H9 (cell line): Measurements from ENCODE around the gene DNER. TPM values are rescaled to one million over a fixed set of nuclear protein-coding genes. Genes with fewer than 3 reads are reported as not detected.
"Not testable (repeated sequence)": the region's sequence is repeated elsewhere in the genome, so short reads cannot be mapped to it uniquely, and the experiment has no call there.

Source experiments
- DNase-seq: peaks from one replicate; pipeline ENCODE4 v3.0.0-alpha.2; 2017
- H2AFZ ChIP-seq: one replicate; pipeline ENCODE4 v1.6.1; 2013; ENCODE audit warnings: mild to moderate bottlenecking, low read length, control low read depth, moderate library complexity
- H2AK5ac ChIP-seq: 2 replicates; pipeline ENCODE4 v1.6.1; 2013; ENCODE audit warnings: low read length, control low read depth, mixed read lengths; ENCODE audit not compliant: insufficient read length
- H2BK120ac ChIP-seq: one replicate; pipeline ENCODE4 v1.6.1; 2013; ENCODE audit warnings: low read depth, mild to moderate bottlenecking, low read length, control low read depth, inconsistent platforms; ENCODE audit not compliant: poor library complexity, severe bottlenecking
- H2BK12ac ChIP-seq: 2 replicates; pipeline ENCODE4 v1.6.1; 2013; ENCODE audit warnings: low read length, control low read depth, mixed read lengths, low read depth; ENCODE audit not compliant: insufficient read length
- H2BK15ac ChIP-seq: 2 replicates; pipeline ENCODE4 v1.6.1; 2013; ENCODE audit warnings: low read depth, low read length, control low read depth
- H2BK20ac ChIP-seq: one replicate; pipeline ENCODE4 v1.6.1; 2013; ENCODE audit warnings: low read depth, mild to moderate bottlenecking, low read length, control low read depth, inconsistent platforms; ENCODE audit not compliant: poor library complexity, severe bottlenecking
- H2BK5ac ChIP-seq: 2 replicates; pipeline ENCODE4 v1.6.1; 2013; ENCODE audit warnings: low read length, control low read depth, mixed read lengths; ENCODE audit not compliant: insufficient read length
- H3K14ac ChIP-seq: 2 replicates; pipeline ENCODE4 v1.6.1; 2013; ENCODE audit warnings: low read length, control low read depth; ENCODE audit not compliant: insufficient read depth
- H3K18ac ChIP-seq: 2 replicates; pipeline ENCODE4 v1.6.1; 2013; ENCODE audit warnings: low read depth, mild to moderate bottlenecking, mixed read lengths, low read length, control low read depth; ENCODE audit not compliant: insufficient read length
- H3K23ac ChIP-seq: 2 replicates; pipeline ENCODE4 v1.6.1; 2013; ENCODE audit warnings: low read length, control low read depth, mixed read lengths, low read depth; ENCODE audit not compliant: insufficient read length
- H3K23me2 ChIP-seq: 2 replicates; pipeline ENCODE4 v1.6.1; 2013; ENCODE audit warnings: low read depth, mild to moderate bottlenecking, mixed read lengths, low read length, control low read depth; ENCODE audit not compliant: insufficient read length, poor library complexity, severe bottlenecking
- H3K27ac ChIP-seq: 2 replicates; pipeline ENCODE4 v1.5.1; 2013; ENCODE audit warnings: low read length, control low read depth, mixed read lengths, low read depth; ENCODE audit not compliant: insufficient read length
- H3K27me3 ChIP-seq: 2 replicates; pipeline ENCODE4 v1.6.1; 2013; ENCODE audit warnings: low read length, control low read depth, inconsistent platforms; ENCODE audit not compliant: insufficient read depth
- H3K4ac ChIP-seq: 2 replicates; pipeline ENCODE4 v1.6.1; 2013; ENCODE audit warnings: low read depth, mild to moderate bottlenecking, control low read depth, inconsistent platforms, low read length, moderate library complexity
- H3K4me1 ChIP-seq: 2 replicates; pipeline ENCODE4 v1.6.1; 2013; ENCODE audit warnings: low read length, control low read depth, inconsistent platforms; ENCODE audit not compliant: insufficient read depth
- H3K4me2 ChIP-seq: 2 replicates; pipeline ENCODE4 v1.6.1; 2013; ENCODE audit warnings: low read length, control low read depth, mixed read lengths; ENCODE audit not compliant: insufficient read length, insufficient read depth
- H3K56ac ChIP-seq: 2 replicates; pipeline ENCODE4 v1.6.1; 2013; ENCODE audit warnings: low read depth, mild to moderate bottlenecking, mixed read lengths, low read length, control low read depth; ENCODE audit not compliant: insufficient read length
- H3K79me1 ChIP-seq: 2 replicates; pipeline ENCODE4 v1.6.1; 2013; ENCODE audit warnings: low read depth, mild to moderate bottlenecking, moderate library complexity, low read length, control low read depth, inconsistent platforms; ENCODE audit not compliant: insufficient read depth, poor library complexity, severe bottlenecking
- H3K79me2 ChIP-seq: 2 replicates; pipeline ENCODE4 v1.6.1; 2013; ENCODE audit warnings: low read length, control low read depth, inconsistent platforms; ENCODE audit not compliant: insufficient read depth
- H3K9ac ChIP-seq: 2 replicates; pipeline ENCODE4 v1.6.1; 2013; ENCODE audit warnings: low read length, control low read depth, mixed read lengths; ENCODE audit not compliant: insufficient read length; ENCODE audit errors: extremely low read depth
- H3K9me3 ChIP-seq: one replicate; pipeline ENCODE4 v1.6.1; 2013; ENCODE audit warnings: low read depth, low read length, inconsistent platforms; ENCODE audit not compliant: control insufficient read depth
- H3T11ph ChIP-seq: one replicate; pipeline ENCODE4 v1.6.1; 2013; ENCODE audit warnings: mild to moderate bottlenecking, low read length, control low read depth, inconsistent platforms
- H4K20me1 ChIP-seq: one replicate; pipeline ENCODE4 v1.6.1; 2013; ENCODE audit not compliant: control insufficient read depth, insufficient read length, insufficient read depth
- H4K5ac ChIP-seq: 2 replicates; pipeline ENCODE4 v1.6.1; 2013; ENCODE audit warnings: low read depth, mild to moderate bottlenecking, mixed read lengths, low read length, control low read depth; ENCODE audit not compliant: insufficient read length
- H4K8ac ChIP-seq: replicated peaks from 2 replicates; pipeline ENCODE4 v1.6.1; 2013; ENCODE audit warnings: low read length, control low read depth, mixed read lengths, low read depth; ENCODE audit not compliant: insufficient read length
- H4K91ac ChIP-seq: 2 replicates; pipeline ENCODE4 v1.6.1; 2013; ENCODE audit warnings: low read depth, mild to moderate bottlenecking, moderate library complexity, mixed read lengths, low read length, control low read depth; ENCODE audit not compliant: insufficient read length
- H3K27ac Mint-ChIP-seq, 3 experiments: 2 replicates in 2 of 3; 3 replicates in 1 of 3; pipeline ENCODE4 v1.8.0; 2020 to 2021; ENCODE audit warnings: mixed read lengths in 3 of 3, mild to moderate bottlenecking in 1 of 3, moderate library complexity in 1 of 3
- H3K27me3 Mint-ChIP-seq: 2 replicates; pipeline ENCODE4 v1.8.0; 2021; ENCODE audit warnings: low read depth, mild to moderate bottlenecking, moderate library complexity, mixed read lengths
- H3K36me3 Mint-ChIP-seq, 3 experiments: 2 replicates in 2 of 3; 3 replicates in 1 of 3; pipeline ENCODE4 v1.8.0; 2020 to 2021; ENCODE audit warnings: low read depth in 3 of 3, mixed read lengths in 3 of 3; ENCODE audit not compliant: insufficient read depth in 1 of 3
- H3K4me1 Mint-ChIP-seq, 2 experiments: 2 replicates each; pipeline ENCODE4 v1.8.0; 2020; ENCODE audit warnings: mixed read lengths in 2 of 2
- H3K4me3 Mint-ChIP-seq, 2 experiments: 2 replicates in 1 of 2; 3 replicates in 1 of 2; pipeline ENCODE4 v1.8.0; 2020 to 2021; ENCODE audit warnings: mild to moderate bottlenecking in 2 of 2, mixed read lengths in 2 of 2, moderate library complexity in 1 of 2
- H3K9me3 Mint-ChIP-seq, 2 experiments: 2 replicates in 1 of 2; 3 replicates in 1 of 2; pipeline ENCODE4 v1.8.0; 2020; ENCODE audit warnings: mild to moderate bottlenecking in 2 of 2, mixed read lengths in 2 of 2, moderate library complexity in 1 of 2
- WGBS: extraction: QIAGEN DNeasy Blood & Tissue Kit; methylation state at CpG from one replicate; pipeline ENCODE4 v1.1.7; 2013; ENCODE audit warnings: missing lambda C conversion rate, low lambda C conversion rate, mixed read lengths; ENCODE audit not compliant: insufficient read length; ENCODE audit errors: extremely low coverage; 5-methylcytosine and 5-hydroxymethylcytosine counted together
- total RNA-seq: library from RNA; stranded (reverse); gene quantifications from 2 replicates; pipeline ENCODE4 v1.2.1, GENCODE V29; 2021
- TF ChIP-seq, protein P1 (sequence below): fragments of 200-600 bp; sonication (generic); conservative IDR thresholded peaks from 3 replicates; pipeline ENCODE4 v1.8.0; 2021; ENCODE audit warnings: antibody characterized with exemption, mild to moderate bottlenecking

Gene DNER
- total RNA-seq, 1 experiment from 2014 or later = 1.0 TPM

DNA sequence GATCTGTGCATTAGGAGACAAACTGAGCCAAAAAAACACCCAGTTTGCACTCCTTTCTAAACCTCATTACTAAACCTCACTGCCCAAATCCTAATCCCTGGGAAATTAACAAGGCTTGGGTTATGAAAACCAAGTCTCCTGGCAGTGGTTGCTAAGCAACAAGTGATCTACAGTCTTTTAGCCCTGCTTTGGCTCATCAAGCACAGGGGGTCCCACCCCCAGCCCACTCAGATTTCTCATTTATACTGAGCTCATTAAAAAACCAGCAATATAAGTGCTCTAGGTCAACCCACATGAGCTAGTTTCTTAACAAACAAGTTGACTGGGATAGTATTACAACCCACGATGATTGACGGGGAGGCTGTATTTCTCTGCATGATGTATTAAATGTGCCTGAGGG lies 18.4 kb downstream of the DNER start:
- Histone ChIP-seq H4K5ac (no peak overlapping the region), H4K91ac (no peak overlapping the region), H3K23ac (no peak overlapping the region), H3K9ac (no peak overlapping the region), H2BK20ac (no peak overlapping the region), H3K23me2 (no peaks in the 10 kb centered on the region), H3T11ph (no peak overlapping the region), H3K79me2 (no peaks in the 10 kb centered on the region), H2AFZ (no peak overlapping the region), H3K14ac (no peak overlapping the region), H3K79me1 (no peaks in the 10 kb centered on the region), H3K4ac (no peak overlapping the region), H2BK120ac (no peak overlapping the region), H3K56ac (no peak overlapping the region), H2AK5ac (no peak overlapping the region), H3K4me2 (no peak overlapping the region), H4K20me1 (no peaks in the 10 kb centered on the region), H2BK5ac (no peak overlapping the region), H3K27ac (no peak overlapping the region), H4K8ac (no peak overlapping the region), H3K18ac (no peak overlapping the region), H3K9me3 (peaks cover 5% of the 10 kb centered on the region), H3K27me3 (no peaks in the 10 kb centered on the region), H2BK12ac (no peak overlapping the region), H3K4me1 (peaks cover 4% of the 10 kb centered on the region; the same call in 1 of the 2 replicates), H2BK15ac (no peak overlapping the region)
- Mint-ChIP-seq H3K9me3 (peaks cover 13 to 19% of the 10 kb centered on the region in 2 experiments; a peak in 4 of 5 replicates), H3K36me3 (peaks cover 5 to 9% (median 7%) of the 10 kb centered on the region in 3 experiments; a peak in 5 of 7 replicates), H3K4me3 (no peak overlapping the region), H3K27me3 (no peaks in the 10 kb centered on the region), H3K4me1 (peaks cover 7 to 13% of the 10 kb centered on the region in 2 experiments), H3K27ac (peak overlapping the region in 1 of 3 experiments; percentile 62; a peak in 1 of 7 replicates)
- no peak for DNase-seq
- WGBS = no CpG with 5 or more reads among the region's 2 CpGs
- TF ChIP-seq, protein P1, sequence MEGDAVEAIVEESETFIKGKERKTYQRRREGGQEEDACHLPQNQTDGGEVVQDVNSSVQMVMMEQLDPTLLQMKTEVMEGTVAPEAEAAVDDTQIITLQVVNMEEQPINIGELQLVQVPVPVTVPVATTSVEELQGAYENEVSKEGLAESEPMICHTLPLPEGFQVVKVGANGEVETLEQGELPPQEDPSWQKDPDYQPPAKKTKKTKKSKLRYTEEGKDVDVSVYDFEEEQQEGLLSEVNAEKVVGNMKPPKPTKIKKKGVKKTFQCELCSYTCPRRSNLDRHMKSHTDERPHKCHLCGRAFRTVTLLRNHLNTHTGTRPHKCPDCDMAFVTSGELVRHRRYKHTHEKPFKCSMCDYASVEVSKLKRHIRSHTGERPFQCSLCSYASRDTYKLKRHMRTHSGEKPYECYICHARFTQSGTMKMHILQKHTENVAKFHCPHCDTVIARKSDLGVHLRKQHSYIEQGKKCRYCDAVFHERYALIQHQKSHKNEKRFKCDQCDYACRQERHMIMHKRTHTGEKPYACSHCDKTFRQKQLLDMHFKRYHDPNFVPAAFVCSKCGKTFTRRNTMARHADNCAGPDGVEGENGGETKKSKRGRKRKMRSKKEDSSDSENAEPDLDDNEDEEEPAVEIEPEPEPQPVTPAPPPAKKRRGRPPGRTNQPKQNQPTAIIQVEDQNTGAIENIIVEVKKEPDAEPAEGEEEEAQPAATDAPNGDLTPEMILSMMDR = no peak

DNA sequence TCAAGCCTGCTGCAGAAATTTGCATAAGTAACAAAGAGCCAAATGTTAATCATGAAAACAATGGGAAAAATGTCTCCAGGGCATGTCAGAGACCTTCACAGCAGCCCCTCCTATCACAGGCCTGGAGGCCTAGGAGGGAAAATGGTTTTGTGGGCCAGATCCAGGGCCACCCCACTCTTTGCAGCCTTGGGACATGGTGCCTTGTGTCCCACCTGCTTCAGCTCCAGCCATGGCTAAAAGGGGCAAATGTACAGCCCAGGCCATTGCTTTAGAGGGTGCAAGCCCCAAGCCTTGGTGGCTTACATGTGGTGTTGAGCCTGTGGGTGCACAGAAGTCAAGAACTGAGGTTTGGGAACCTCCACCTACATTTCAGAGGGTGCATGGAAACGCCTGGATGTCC lies 20.5 kb downstream of the DNER start:
- not testable (repeated sequence) for H2AK5ac ChIP-seq, H2BK5ac ChIP-seq, H4K8ac ChIP-seq, H3K9ac ChIP-seq, H2BK12ac ChIP-seq, H3K4me1 ChIP-seq, H3K79me2 ChIP-seq, H2BK20ac ChIP-seq, H3K79me1 ChIP-seq, H4K5ac ChIP-seq, H3K23ac ChIP-seq, H3T11ph ChIP-seq, H3K14ac ChIP-seq, H3K18ac ChIP-seq, H3K4me3 Mint-ChIP-seq, H3K27me3 ChIP-seq, H3K4me2 ChIP-seq, H4K91ac ChIP-seq, H4K20me1 ChIP-seq, DNase-seq, H3K27ac Mint-ChIP-seq, H3K23me2 ChIP-seq, H2BK15ac ChIP-seq, H2BK120ac ChIP-seq, H2AFZ ChIP-seq, H3K36me3 Mint-ChIP-seq, H3K27me3 Mint-ChIP-seq, H3K27ac ChIP-seq, H3K9me3 ChIP-seq, H3K56ac ChIP-seq, H3K4ac ChIP-seq
- no CpG with 5 or more reads among the region's 1 CpG for WGBS
- Mint-ChIP-seq H3K9me3 (peaks cover 13 to 19% of the 10 kb centered on the region in 2 experiments; a peak in 4 of 5 replicates), H3K4me1 (peaks cover 7 to 13% of the 10 kb centered on the region in 2 experiments)
